DND-41 (cell line): Measurements from ENCODE around the gene SELENOK.

ENCODE experiments used
- ATAC-seq: fragments of 200-7000 bp; cut with Tn5 transposase; 3 replicates; pipeline ENCODE4 v1.9.1; 2021; ENCODE audit warnings: low read depth; ENCODE audit not compliant: insufficient read depth
- DNase-seq: peaks from one replicate; pipeline ENCODE4 v3.0.0-alpha.2; 2020
- H2AFZ ChIP-seq: 2 replicates; pipeline ENCODE4 v1.6.0; 2012; ENCODE audit warnings: low read depth, low read length
- H3K27ac ChIP-seq: 2 replicates; pipeline ENCODE4 v1.5.1; 2012; ENCODE audit warnings: low read length, inconsistent platforms
- H3K27me3 ChIP-seq: fragments of 200-600 bp; sonication (generic); 2 replicates; pipeline ENCODE4 v1.6.0; 2012; ENCODE audit warnings: low read length, mild to moderate bottlenecking, inconsistent platforms; ENCODE audit not compliant: insufficient read depth, poor library complexity
- H3K36me3 ChIP-seq: 2 replicates; pipeline ENCODE4 v1.5.1; 2012; ENCODE audit warnings: low read length, inconsistent platforms; ENCODE audit not compliant: insufficient read depth
- H3K4me1 ChIP-seq: 2 replicates; pipeline ENCODE4 v1.5.1; 2012; ENCODE audit warnings: mild to moderate bottlenecking, low read length; ENCODE audit not compliant: insufficient read depth
- H3K4me2 ChIP-seq: 2 replicates; pipeline ENCODE4 v1.6.0; 2012; ENCODE audit warnings: mild to moderate bottlenecking, moderate library complexity, low read length, inconsistent platforms; ENCODE audit not compliant: insufficient read depth
- H3K4me3 ChIP-seq, 2 experiments: fragments of 200-600 bp in 1 of 2; shearing (Covaris generic) in 1 of 2; 2 replicates each; pipeline ENCODE4 v1.5.1; 2012 to 2016; ENCODE audit warnings: inconsistent platforms in 2 of 2, low read length in 2 of 2, mild to moderate bottlenecking in 2 of 2, low read depth in 1 of 2, moderate library complexity in 1 of 2
- H3K79me2 ChIP-seq: 2 replicates; pipeline ENCODE4 v1.6.0; 2012; ENCODE audit warnings: low read length, inconsistent platforms; ENCODE audit not compliant: insufficient read depth
- H3K9ac ChIP-seq: 2 replicates; pipeline ENCODE4 v1.6.0; 2012; ENCODE audit warnings: low read depth, mild to moderate bottlenecking, inconsistent platforms, low read length, moderate library complexity
- H3K9me3 ChIP-seq: 2 replicates; pipeline ENCODE4 v1.5.1; 2012; ENCODE audit warnings: low read length, moderate library complexity, mild to moderate bottlenecking, inconsistent platforms; ENCODE audit not compliant: insufficient read depth, severe bottlenecking
- H4K20me1 ChIP-seq: 2 replicates; pipeline ENCODE4 v1.6.0; 2012; ENCODE audit warnings: low read length; ENCODE audit not compliant: insufficient read depth
- EZH2 ChIP-seq: IDR thresholded peaks from 3 replicates; pipeline ENCODE4 v1.6.1; 2012; ENCODE audit warnings: borderline replicate concordance, low read depth, mild to moderate bottlenecking, moderate library complexity, low read length, inconsistent platforms; ENCODE audit not compliant: severe bottlenecking
- TF ChIP-seq, protein P1 (sequence below): IDR thresholded peaks from 2 replicates; pipeline ENCODE4 v1.5.1; 2012; ENCODE audit warnings: borderline replicate concordance, low read length, moderate library complexity, mild to moderate bottlenecking; ENCODE audit not compliant: poor library complexity, severe bottlenecking; ENCODE audit errors: extremely low read depth

Gene SELENOK

DNA sequence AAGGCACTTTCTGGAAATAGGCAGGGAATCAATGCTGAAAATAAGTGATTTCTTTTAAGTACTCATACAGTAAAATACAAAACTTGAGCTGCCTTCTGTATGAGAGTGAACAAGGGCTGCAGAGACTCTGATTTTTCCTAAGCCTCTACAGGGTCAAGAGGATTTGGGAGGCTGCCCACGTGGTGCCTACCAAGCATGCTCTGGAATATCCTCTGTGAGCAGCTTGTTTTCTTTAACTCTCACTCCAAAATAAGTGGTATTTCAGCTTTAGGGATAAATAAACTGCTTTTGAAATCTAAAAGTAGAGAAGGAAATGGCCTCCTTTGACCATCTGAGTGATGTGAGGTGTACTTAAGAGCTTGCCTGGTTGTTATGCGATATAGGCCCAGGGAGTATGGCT, 8.1 kb upstream of the SELENOK start:
- no peak overlapping the region for H3K27ac ChIP-seq
- H3K27me3 ChIP-seq: peaks cover 4% of the 10 kb centered on the region

DNA sequence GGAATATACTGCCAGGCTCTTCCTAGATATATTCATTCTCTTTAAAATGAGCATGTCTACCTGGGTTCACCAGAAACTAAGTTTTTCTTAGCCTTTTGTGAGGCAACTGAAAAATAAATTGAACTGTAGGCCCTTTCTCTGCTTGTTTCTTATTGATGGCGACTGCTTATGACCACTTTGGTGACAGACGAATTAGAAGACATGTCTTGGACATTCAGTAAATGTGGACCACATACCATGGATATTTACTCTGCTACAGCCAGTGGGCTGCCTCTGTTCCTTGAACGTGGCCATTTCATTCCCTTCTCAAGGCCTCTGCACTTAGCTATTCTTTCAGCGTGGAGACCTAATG, 603 bp upstream of the SELENOK start:
- ATAC-seq (no peak), DNase-seq (no peak)
- Histone ChIP-seq H3K36me3 (no peaks in the 10 kb centered on the region), H3K9me3 (no peaks in the 10 kb centered on the region), H2AFZ (no peak overlapping the region), H3K4me2 (no peak overlapping the region), H3K9ac (no peak overlapping the region), H3K4me1 (no peaks in the 10 kb centered on the region), H3K4me3 (no peak overlapping the region), H3K79me2 (no peaks in the 10 kb centered on the region), H3K27ac (no peak overlapping the region), H3K27me3 (peaks cover 21% of the 10 kb centered on the region), H4K20me1 (no peaks in the 10 kb centered on the region)
- TF ChIP-seq, protein P1, sequence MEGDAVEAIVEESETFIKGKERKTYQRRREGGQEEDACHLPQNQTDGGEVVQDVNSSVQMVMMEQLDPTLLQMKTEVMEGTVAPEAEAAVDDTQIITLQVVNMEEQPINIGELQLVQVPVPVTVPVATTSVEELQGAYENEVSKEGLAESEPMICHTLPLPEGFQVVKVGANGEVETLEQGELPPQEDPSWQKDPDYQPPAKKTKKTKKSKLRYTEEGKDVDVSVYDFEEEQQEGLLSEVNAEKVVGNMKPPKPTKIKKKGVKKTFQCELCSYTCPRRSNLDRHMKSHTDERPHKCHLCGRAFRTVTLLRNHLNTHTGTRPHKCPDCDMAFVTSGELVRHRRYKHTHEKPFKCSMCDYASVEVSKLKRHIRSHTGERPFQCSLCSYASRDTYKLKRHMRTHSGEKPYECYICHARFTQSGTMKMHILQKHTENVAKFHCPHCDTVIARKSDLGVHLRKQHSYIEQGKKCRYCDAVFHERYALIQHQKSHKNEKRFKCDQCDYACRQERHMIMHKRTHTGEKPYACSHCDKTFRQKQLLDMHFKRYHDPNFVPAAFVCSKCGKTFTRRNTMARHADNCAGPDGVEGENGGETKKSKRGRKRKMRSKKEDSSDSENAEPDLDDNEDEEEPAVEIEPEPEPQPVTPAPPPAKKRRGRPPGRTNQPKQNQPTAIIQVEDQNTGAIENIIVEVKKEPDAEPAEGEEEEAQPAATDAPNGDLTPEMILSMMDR: no peak
- no peak for TF ChIP-seq EZH2

More for the DNA sequence above, 8.1 kb upstream of the SELENOK start:
- TF ChIP-seq, protein P1: no peak
- no peak for TF ChIP-seq EZH2
- no peaks in the 10 kb centered on the region for H4K20me1 ChIP-seq
- no peak for DNase-seq
- no peaks in the 10 kb centered on the region for H3K9me3 ChIP-seq
- H3K4me2 ChIP-seq: no peak overlapping the region
- H3K36me3 ChIP-seq: no peaks in the 10 kb centered on the region
- no peaks in the 10 kb centered on the region for H3K79me2 ChIP-seq
- H3K4me1 ChIP-seq: no peaks in the 10 kb centered on the region
- no peak for ATAC-seq
- no peak overlapping the region for H3K9ac ChIP-seq
- no peak overlapping the region for H3K4me3 ChIP-seq
- H2AFZ ChIP-seq: no peak overlapping the region

DNA sequence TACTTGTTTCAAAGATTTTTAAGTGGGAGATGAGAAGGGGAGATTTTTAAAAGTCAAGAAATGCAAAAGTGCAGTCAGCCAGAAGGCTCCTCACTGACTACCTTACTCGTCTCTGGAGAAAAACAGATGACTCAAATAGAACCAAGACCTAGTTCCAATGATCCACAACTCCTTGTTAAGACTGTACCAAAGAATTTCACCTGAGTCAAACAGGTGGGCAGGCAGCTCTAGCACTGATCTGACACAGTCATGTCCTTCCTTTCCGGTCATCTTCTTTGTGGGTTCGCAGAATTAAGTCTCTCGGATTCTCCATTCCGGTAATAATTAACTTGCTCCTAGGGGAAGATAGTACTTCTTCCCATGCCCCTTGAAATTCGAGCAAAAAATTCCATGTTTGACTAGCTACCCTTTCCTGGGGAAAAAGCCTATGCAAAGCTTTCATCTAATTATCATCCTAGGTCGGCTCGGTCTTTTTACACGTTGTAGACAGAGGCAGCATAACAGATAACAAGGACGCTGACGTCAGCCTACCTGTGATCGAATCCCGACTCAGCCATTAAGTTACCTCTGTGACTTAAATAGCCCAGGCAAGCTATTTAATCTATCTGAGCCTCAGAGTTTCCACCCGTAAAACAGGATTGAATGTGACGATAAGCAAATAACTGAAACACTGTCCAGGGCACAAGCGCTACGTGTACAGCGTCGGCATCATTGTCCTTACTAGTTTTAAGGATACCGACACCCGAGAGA, 758 bp downstream of the SELENOK start:
- peaks cover 25% of the 10 kb centered on the region for H3K27me3 ChIP-seq
- DNase-seq: no peak
- no peak overlapping the region for H3K9ac ChIP-seq
- peaks cover 2% of the 10 kb centered on the region; the same call in 1 of the 2 replicates for H3K4me1 ChIP-seq
- no peak overlapping the region for H3K27ac ChIP-seq
- H4K20me1 ChIP-seq: no peaks in the 10 kb centered on the region
- no peak for ATAC-seq
- H2AFZ ChIP-seq: no peak overlapping the region
- no peak overlapping the region for H3K4me3 ChIP-seq
- TF ChIP-seq EZH2: no peak
- TF ChIP-seq, protein P1: no peak
- H3K4me2 ChIP-seq: no peak overlapping the region
- no peaks in the 10 kb centered on the region for H3K36me3 ChIP-seq
- no peaks in the 10 kb centered on the region for H3K9me3 ChIP-seq
- no peaks in the 10 kb centered on the region for H3K79me2 ChIP-seq
